Mucosa of rectum (tissue), 2 donors: ENCODE data around the gene TSNAXIP1.

Experiments used
- H3K27ac ChIP-seq, 2 donors: one replicate each; pipeline ENCODE4 v1.7.0; 2013; ENCODE audit warnings: inconsistent platforms in 2 of 2, low read depth in 2 of 2, low read length in 2 of 2
- H3K27me3 ChIP-seq, 2 donors: one replicate each; pipeline ENCODE4 v1.7.0; 2013; ENCODE audit warnings: low read length in 2 of 2; ENCODE audit not compliant: control insufficient read depth in 2 of 2, insufficient read depth in 2 of 2
- H3K36me3 ChIP-seq, 2 donors: one replicate each; pipeline ENCODE4 v1.7.0; 2013; ENCODE audit warnings: low read length in 2 of 2; ENCODE audit not compliant: control insufficient read depth in 2 of 2, insufficient read depth in 2 of 2
- H3K4me1 ChIP-seq, 2 donors: one replicate each; pipeline ENCODE4 v1.7.0; 2013; ENCODE audit warnings: low read length in 2 of 2, mild to moderate bottlenecking in 1 of 2; ENCODE audit not compliant: control insufficient read depth in 2 of 2, insufficient read depth in 2 of 2
- H3K4me3 ChIP-seq, 2 donors: one replicate each; pipeline ENCODE4 v1.7.0; 2013; ENCODE audit warnings: low read length in 2 of 2
- H3K9ac ChIP-seq, 2 donors: one replicate each; pipeline ENCODE4 v1.7.0; 2013; ENCODE audit warnings: low read length in 2 of 2, low read depth in 1 of 2, mild to moderate bottlenecking in 1 of 2
- H3K9me3 ChIP-seq, 2 donors: one replicate each; pipeline ENCODE4 v1.7.0; 2013; ENCODE audit warnings: low read length in 2 of 2; ENCODE audit not compliant: control insufficient read depth in 2 of 2
- donor health status: healthy.
- donor health status: Normal muscosa, but diverticular disease.

Gene TSNAXIP1

DNA sequence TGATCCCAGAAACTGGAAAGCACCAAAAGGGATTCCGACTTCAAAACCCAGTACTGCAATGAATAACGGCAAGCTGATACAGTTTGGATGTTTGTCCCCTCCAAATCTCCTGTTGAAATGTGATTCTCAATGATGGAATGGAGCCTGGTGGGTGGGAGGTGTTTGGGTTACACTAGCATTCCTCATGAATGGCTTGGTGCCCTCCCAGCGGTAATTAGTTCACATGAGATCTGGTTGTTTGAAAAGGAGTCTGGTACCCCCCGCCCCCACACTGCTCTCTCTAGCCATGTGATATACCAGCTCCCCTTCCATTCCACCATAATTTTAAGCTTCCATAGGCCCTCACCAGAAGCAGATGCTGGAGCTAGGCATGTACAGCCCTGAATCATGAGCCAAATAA, 40.4 kb upstream of the TSNAXIP1 start:
- Histone ChIP-seq H3K4me1 (no peaks in the 10 kb centered on the region), H3K9ac (no peak overlapping the region), H3K4me3 (no peak overlapping the region), H3K27ac (no peak overlapping the region), H3K9me3 (no peaks in the 10 kb centered on the region), H3K27me3 (no peaks in the 10 kb centered on the region), H3K36me3 (peaks cover 2 to 19% of the 10 kb centered on the region in 2 donors)

- H3K4me1 ChIP-seq = no peaks in the 10 kb centered on the region
- H3K36me3 ChIP-seq = peaks cover 7 to 20% of the 10 kb centered on the region in 2 donors
- H3K27me3 ChIP-seq = no peaks in the 10 kb centered on the region
- H3K9ac ChIP-seq = no peak overlapping the region
- H3K4me3 ChIP-seq = no peak overlapping the region
- H3K27ac ChIP-seq = no peak overlapping the region
- H3K9me3 ChIP-seq = no peaks in the 10 kb centered on the region
Observed at GRCh38 chr16:67767953-67768352, 38.7 kb upstream of the TSNAXIP1 start.

DNA sequence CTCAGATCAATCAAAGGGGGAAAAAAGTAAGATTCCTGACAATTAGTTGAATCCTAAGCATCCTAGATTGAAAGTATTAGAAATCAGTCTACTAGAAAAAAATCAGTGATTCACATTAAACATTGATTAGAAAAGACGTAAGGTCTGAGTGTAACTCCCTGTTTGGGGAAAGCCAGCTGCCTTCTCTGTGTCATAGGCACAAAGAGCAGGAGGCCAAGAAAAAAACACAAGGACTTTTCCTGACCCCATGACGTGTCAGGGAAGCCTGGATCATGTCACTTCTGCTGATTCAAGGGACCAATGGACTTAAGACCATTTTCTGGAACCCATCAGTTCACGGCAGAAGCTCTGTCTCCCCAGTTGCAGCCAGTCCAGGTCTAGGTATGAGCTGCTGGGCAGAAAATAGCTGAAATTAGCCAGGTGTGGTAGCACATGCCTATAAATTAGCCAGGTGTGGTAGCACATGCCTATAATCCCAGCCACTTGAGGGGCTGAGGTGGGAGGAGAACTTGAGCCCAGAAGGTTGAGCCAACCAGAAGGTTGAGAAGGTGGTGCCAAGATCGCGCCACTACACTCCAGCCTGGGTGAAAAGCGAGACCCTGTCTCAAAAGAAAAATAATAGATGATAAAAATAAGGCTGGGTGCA, 36.2 kb upstream of the TSNAXIP1 start:
- H3K27me3 ChIP-seq = no peaks in the 10 kb centered on the region
- no peak overlapping the region for H3K4me3 ChIP-seq
- peaks cover 0 to 4% of the 10 kb centered on the region in 2 donors for H3K4me1 ChIP-seq
- H3K36me3 ChIP-seq = peaks cover 7 to 13% of the 10 kb centered on the region in 2 donors
- H3K9me3 ChIP-seq = no peaks in the 10 kb centered on the region
- no peak overlapping the region for H3K9ac ChIP-seq
- H3K27ac ChIP-seq = no peak overlapping the region

DNA sequence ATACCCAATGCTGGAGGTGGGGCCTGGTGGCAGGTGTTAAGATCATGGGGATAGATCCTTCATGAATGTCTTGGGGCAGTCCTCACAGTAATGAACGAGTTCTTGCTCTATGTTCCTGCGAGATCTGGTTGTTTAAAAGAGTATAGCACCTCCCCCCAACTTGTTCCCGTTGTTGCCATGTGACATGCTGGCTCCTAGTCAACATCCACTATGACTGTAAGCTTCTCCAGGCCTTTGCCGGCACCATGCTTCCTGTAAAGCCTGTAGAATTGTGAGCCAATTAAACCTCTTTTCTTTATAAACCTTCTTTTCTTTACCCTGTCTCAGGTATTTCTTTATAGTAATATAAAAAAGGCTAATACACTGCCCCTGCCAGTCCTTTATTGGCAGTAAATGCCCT, 33.6 kb upstream of the TSNAXIP1 start:
- Histone ChIP-seq H3K36me3 (peaks cover 7 to 13% of the 10 kb centered on the region in 2 donors), H3K9ac (no peak overlapping the region), H3K4me1 (peaks cover 0 to 4% of the 10 kb centered on the region in 2 donors), H3K4me3 (no peak overlapping the region), H3K9me3 (no peaks in the 10 kb centered on the region), H3K27me3 (no peaks in the 10 kb centered on the region), H3K27ac (no peak overlapping the region)

DNA sequence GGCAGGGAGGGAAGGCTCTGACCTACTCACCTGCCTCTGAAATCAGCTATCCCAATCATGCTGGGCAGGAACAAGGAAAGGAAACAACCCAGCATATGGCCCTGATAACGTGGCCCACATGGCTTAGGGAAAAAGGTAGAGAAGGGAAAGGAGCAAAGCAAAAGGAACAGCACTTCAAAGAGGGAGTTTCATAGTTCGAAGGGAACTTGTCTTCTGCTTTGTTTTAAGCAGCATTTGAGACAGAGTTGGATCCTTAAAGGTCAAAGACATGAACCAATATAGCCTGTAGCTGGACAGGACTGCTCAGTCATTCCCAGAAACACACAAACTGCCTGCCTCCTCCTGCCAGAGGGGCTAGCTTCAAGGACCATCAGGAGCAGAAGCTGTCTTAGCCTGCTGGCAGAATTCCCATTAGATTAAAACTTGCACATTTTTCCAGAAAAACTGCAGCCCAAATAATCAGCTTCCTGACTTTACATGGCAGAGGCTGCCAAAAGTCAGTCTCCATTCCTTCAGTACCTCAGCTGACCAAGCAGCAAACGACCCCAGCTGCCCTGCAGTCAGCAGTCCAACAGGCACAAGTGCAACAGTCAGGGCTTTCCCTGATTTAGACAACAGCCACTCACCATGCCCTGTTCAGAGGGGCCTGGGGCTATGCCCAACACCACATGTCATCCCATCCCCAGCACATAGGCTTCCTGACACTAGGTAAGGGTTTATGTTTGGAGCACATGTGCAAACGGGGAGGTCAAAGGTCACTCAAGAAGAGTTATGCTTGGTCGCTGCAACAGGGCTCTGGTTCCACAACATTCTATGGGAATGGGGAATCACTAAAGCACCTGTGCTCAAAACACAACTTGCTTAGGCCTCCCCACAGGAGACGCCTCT, 32.9 kb upstream of the TSNAXIP1 start:
- Histone ChIP-seq H3K27me3 (no peaks in the 10 kb centered on the region), H3K4me3 (no peak overlapping the region), H3K36me3 (peaks cover 7 to 13% of the 10 kb centered on the region in 2 donors), H3K4me1 (peaks cover 0 to 4% of the 10 kb centered on the region in 2 donors), H3K9ac (no peak overlapping the region), H3K27ac (no peak overlapping the region), H3K9me3 (no peaks in the 10 kb centered on the region)

- Histone ChIP-seq H3K4me3 (no peak overlapping the region), H3K36me3 (peaks cover 7 to 13% of the 10 kb centered on the region in 2 donors), H3K27me3 (no peaks in the 10 kb centered on the region), H3K9me3 (no peaks in the 10 kb centered on the region), H3K9ac (no peak overlapping the region), H3K4me1 (peaks cover 0 to 4% of the 10 kb centered on the region in 2 donors), H3K27ac (no peak overlapping the region)
Observed at GRCh38 chr16:67774457-67774853, 32.2 kb upstream of the TSNAXIP1 start.

GRCh38 chr16:67775273-67775672, 31.4 kb upstream of the TSNAXIP1 start:
- Histone ChIP-seq H3K36me3 (peaks cover 7 to 11% of the 10 kb centered on the region in 2 donors), H3K27me3 (no peaks in the 10 kb centered on the region), H3K4me3 (no peak overlapping the region), H3K27ac (no peak overlapping the region), H3K4me1 (peaks cover 0 to 4% of the 10 kb centered on the region in 2 donors), H3K9me3 (no peaks in the 10 kb centered on the region), H3K9ac (no peak overlapping the region)

GRCh38 chr16:67779256-67780014, 27.3 kb upstream of the TSNAXIP1 start:
- no peak overlapping the region for H3K9ac ChIP-seq
- no peaks in the 10 kb centered on the region for H3K9me3 ChIP-seq
- peaks cover 0 to 3% of the 10 kb centered on the region in 2 donors for H3K4me1 ChIP-seq
- H3K4me3 ChIP-seq = no peak overlapping the region
- H3K27me3 ChIP-seq = no peaks in the 10 kb centered on the region
- no peak overlapping the region for H3K27ac ChIP-seq
- peaks cover 0 to 2% of the 10 kb centered on the region in 2 donors for H3K36me3 ChIP-seq

DNA sequence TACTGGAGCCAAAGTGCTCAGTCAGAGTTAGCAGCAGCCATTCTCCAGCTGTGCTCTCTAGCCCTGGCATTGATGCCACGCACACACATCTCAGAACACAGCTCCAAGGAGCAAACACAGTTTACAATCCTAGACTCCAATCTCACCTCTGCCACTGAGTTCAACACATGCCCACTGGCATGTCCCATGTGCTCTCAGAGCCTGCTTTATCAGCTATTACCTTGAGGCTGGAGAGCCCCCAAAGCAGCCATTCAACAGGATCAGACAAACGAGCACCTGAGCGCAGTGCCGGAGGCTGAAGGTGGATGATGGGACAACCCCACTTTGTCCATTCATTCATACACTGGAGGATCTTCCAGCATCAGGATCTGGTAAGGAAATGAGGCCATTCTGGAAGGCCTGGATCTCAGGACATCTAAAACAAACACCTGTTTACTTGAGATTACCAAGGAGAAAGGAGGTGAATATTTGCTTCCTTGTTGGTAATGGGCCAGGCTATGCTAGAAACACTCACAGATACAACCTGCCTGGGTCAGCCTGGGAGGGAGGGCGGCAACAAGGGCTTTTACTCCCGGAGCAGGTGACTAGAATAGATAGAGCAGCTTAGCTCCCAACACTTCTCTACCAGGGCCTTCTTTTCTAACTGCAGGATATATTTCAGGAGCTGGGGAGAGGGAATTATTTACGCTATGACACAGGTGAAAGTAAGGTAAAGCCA, 25.7 kb upstream of the TSNAXIP1 start:
- H3K4me1 ChIP-seq = peaks cover 0 to 3% of the 10 kb centered on the region in 2 donors
- no peak overlapping the region for H3K27ac ChIP-seq
- no peak overlapping the region for H3K9ac ChIP-seq
- no peak overlapping the region for H3K4me3 ChIP-seq
- H3K36me3 ChIP-seq = peaks cover 0 to 2% of the 10 kb centered on the region in 2 donors
- no peaks in the 10 kb centered on the region for H3K27me3 ChIP-seq
- no peaks in the 10 kb centered on the region for H3K9me3 ChIP-seq
